IPS-18a (cell line): ENCODE results near the gene SPNS3.

Experiments used
- H3K27ac ChIP-seq: one replicate; pipeline ENCODE4 v1.5.1; 2013; ENCODE audit warnings: low read length
- H3K27me3 ChIP-seq: one replicate; pipeline ENCODE4 v1.6.1; 2013; ENCODE audit warnings: mild to moderate bottlenecking, low read length; ENCODE audit not compliant: control insufficient read depth, insufficient read depth
- H3K36me3 ChIP-seq: one replicate; pipeline ENCODE4 v1.6.1; 2013; ENCODE audit warnings: low read depth, low read length; ENCODE audit not compliant: control insufficient read depth
- H3K4me1 ChIP-seq: one replicate; pipeline ENCODE4 v1.6.1; 2013; ENCODE audit warnings: low read depth, low read length; ENCODE audit not compliant: control insufficient read depth
- H3K4me3 ChIP-seq: one replicate; pipeline ENCODE4 v1.5.1; 2013; ENCODE audit warnings: low read length
- H3K9ac ChIP-seq: one replicate; pipeline ENCODE4 v1.6.1; 2013; ENCODE audit warnings: mild to moderate bottlenecking, low read length, moderate library complexity
- H3K9me3 ChIP-seq: one replicate; pipeline ENCODE4 v1.6.1; 2013; ENCODE audit warnings: low read depth, low read length; ENCODE audit not compliant: control insufficient read depth

Gene SPNS3

GRCh38 chr17:4433515-4434031 lies at the start of gene SPNS3:
TSS of gene SPNS3 (plus strand) at chr17:4433940. CDS start at chr17:4433968, 28 bp downstream.
- H3K4me3 ChIP-seq: no peak within 1 kb of the TSS
- no peaks in the 10 kb centered on the region for H3K4me1 ChIP-seq

GRCh38 chr17:4386406-4386805 lies 47.3 kb upstream of the SPNS3 start:
- Histone ChIP-seq H3K27ac (no peak overlapping the region), H3K9ac (no peak overlapping the region), H3K9me3 (no peaks in the 10 kb centered on the region), H3K36me3 (no peaks in the 10 kb centered on the region), H3K27me3 (no peaks in the 10 kb centered on the region), H3K4me1 (peaks cover 5% of the 10 kb centered on the region), H3K4me3 (no peak overlapping the region)

More at GRCh38 chr17:4433515-4434031, at the start of gene SPNS3:
- H3K36me3 ChIP-seq: no peaks in the 10 kb centered on the region
- H3K27ac ChIP-seq: no peak within 1 kb of the TSS
- H3K9ac ChIP-seq: no peak within 1 kb of the TSS
- no peaks in the 10 kb centered on the region for H3K9me3 ChIP-seq
- H3K27me3 ChIP-seq: no peaks in the 10 kb centered on the region

GRCh38 chr17:4387137-4387536 lies 46.6 kb upstream of the SPNS3 start:
- Histone ChIP-seq H3K9ac (no peak overlapping the region), H3K9me3 (no peaks in the 10 kb centered on the region)

GRCh38 chr17:4389079-4389478 lies 44.7 kb upstream of the SPNS3 start:
- no peak overlapping the region for H3K9ac ChIP-seq
- H3K9me3 ChIP-seq: no peaks in the 10 kb centered on the region
- H3K27ac ChIP-seq: no peak overlapping the region
- H3K4me1 ChIP-seq: peaks cover 11% of the 10 kb centered on the region
- no peak overlapping the region for H3K4me3 ChIP-seq
- no peaks in the 10 kb centered on the region for H3K27me3 ChIP-seq
- no peaks in the 10 kb centered on the region for H3K36me3 ChIP-seq

More at GRCh38 chr17:4387137-4387536, 46.6 kb upstream of the SPNS3 start:
- Histone ChIP-seq H3K27me3 (no peaks in the 10 kb centered on the region), H3K4me1 (peaks cover 5% of the 10 kb centered on the region), H3K27ac (no peak overlapping the region), H3K36me3 (no peaks in the 10 kb centered on the region), H3K4me3 (no peak overlapping the region)

- H3K9ac ChIP-seq: no peak overlapping the region
- H3K27ac ChIP-seq: no peak overlapping the region
- no peaks in the 10 kb centered on the region for H3K9me3 ChIP-seq
- no peak overlapping the region for H3K4me3 ChIP-seq
- H3K36me3 ChIP-seq: no peaks in the 10 kb centered on the region
- H3K4me1 ChIP-seq: peaks cover 29% of the 10 kb centered on the region
- H3K27me3 ChIP-seq: no peaks in the 10 kb centered on the region
Measured at GRCh38 chr17:4393806-4394205, 39.9 kb upstream of the SPNS3 start.

- no peak overlapping the region for H3K9ac ChIP-seq
- H3K4me3 ChIP-seq: no peak overlapping the region
- peaks cover 27% of the 10 kb centered on the region for H3K4me1 ChIP-seq
- no peaks in the 10 kb centered on the region for H3K9me3 ChIP-seq
- no peaks in the 10 kb centered on the region for H3K27me3 ChIP-seq
- no peaks in the 10 kb centered on the region for H3K36me3 ChIP-seq
- H3K27ac ChIP-seq: no peak overlapping the region
Measured at GRCh38 chr17:4394208-4395110, 39.3 kb upstream of the SPNS3 start.

GRCh38 chr17:4395111-4395478 lies 38.6 kb upstream of the SPNS3 start:
- H3K9me3 ChIP-seq: no peaks in the 10 kb centered on the region
- H3K27me3 ChIP-seq: no peaks in the 10 kb centered on the region
- H3K27ac ChIP-seq: no peak overlapping the region
- H3K36me3 ChIP-seq: no peaks in the 10 kb centered on the region
- H3K9ac ChIP-seq: no peak overlapping the region
- peaks cover 27% of the 10 kb centered on the region for H3K4me1 ChIP-seq
- H3K4me3 ChIP-seq: no peak overlapping the region

GRCh38 chr17:4397840-4398239 lies 35.9 kb upstream of the SPNS3 start:
- no peak overlapping the region for H3K4me3 ChIP-seq
- no peak overlapping the region for H3K27ac ChIP-seq
- no peaks in the 10 kb centered on the region for H3K9me3 ChIP-seq
- H3K9ac ChIP-seq: no peak overlapping the region
- H3K27me3 ChIP-seq: no peaks in the 10 kb centered on the region
- peaks cover 27% of the 10 kb centered on the region for H3K4me1 ChIP-seq
- no peaks in the 10 kb centered on the region for H3K36me3 ChIP-seq

- H3K27me3 ChIP-seq: no peaks in the 10 kb centered on the region
- peaks cover 3% of the 10 kb centered on the region for H3K4me1 ChIP-seq
- H3K9me3 ChIP-seq: no peaks in the 10 kb centered on the region
- H3K27ac ChIP-seq: no peak overlapping the region
- no peak overlapping the region for H3K4me3 ChIP-seq
- H3K9ac ChIP-seq: no peak overlapping the region
- no peaks in the 10 kb centered on the region for H3K36me3 ChIP-seq
Measured at GRCh38 chr17:4405038-4405669, 28.6 kb upstream of the SPNS3 start.

- no peak overlapping the region for H3K4me3 ChIP-seq
- no peak overlapping the region for H3K9ac ChIP-seq
- H3K4me1 ChIP-seq: peaks cover 3% of the 10 kb centered on the region
- H3K27me3 ChIP-seq: no peaks in the 10 kb centered on the region
- no peaks in the 10 kb centered on the region for H3K9me3 ChIP-seq
- H3K36me3 ChIP-seq: no peaks in the 10 kb centered on the region
- H3K27ac ChIP-seq: no peak overlapping the region
Measured at GRCh38 chr17:4405699-4406098, 28.0 kb upstream of the SPNS3 start.

GRCh38 chr17:4406386-4406785 lies 27.4 kb upstream of the SPNS3 start:
- H3K9ac ChIP-seq: no peak overlapping the region
- no peaks in the 10 kb centered on the region for H3K27me3 ChIP-seq
- peaks cover 3% of the 10 kb centered on the region for H3K4me1 ChIP-seq
- H3K36me3 ChIP-seq: no peaks in the 10 kb centered on the region
- no peak overlapping the region for H3K27ac ChIP-seq
- H3K9me3 ChIP-seq: no peaks in the 10 kb centered on the region
- no peak overlapping the region for H3K4me3 ChIP-seq
